CD8-positive, alpha-beta memory T cell (primary cell): Measurements from ENCODE around the gene RNF220. TPM values are rescaled to one million over a fixed set of nuclear protein-coding genes. Genes with fewer than 3 reads are reported as not detected.

Experiments
- CTCF ChIA-PET: fragments of 350-600 bp; sonication (Branson Sonifier 250); formaldehyde crosslinking; loops from one replicate; lab custom pipeline; 2021; ENCODE audit warnings: antibody characterized with exemption; lab: Charles Lee
- POLR2A ChIA-PET: fragments of 350-600 bp; sonication (Branson Sonifier 250); formaldehyde crosslinking; loops from one replicate; lab custom pipeline; 2021; ENCODE audit warnings: antibody characterized with exemption; lab: Charles Lee
- DNase-seq, 5 donors: peaks; one replicate each; pipeline versions ENCODE4 v3.0.0 to v3.0.0-alpha.2; 2020 to 2022; ENCODE audit warnings: mixed read lengths in 1 of 5
- H3K27ac ChIP-seq: one replicate; pipeline ENCODE4 v1.7.0; 2013; ENCODE audit warnings: low read depth, mild to moderate bottlenecking, low read length, moderate library complexity
- H3K27me3 ChIP-seq: 2 replicates; pipeline ENCODE4 v1.7.0; 2013; ENCODE audit warnings: low read length, mild to moderate bottlenecking; ENCODE audit not compliant: insufficient read depth, poor library complexity, severe bottlenecking
- H3K36me3 ChIP-seq: 2 replicates; pipeline ENCODE4 v1.7.0; 2013; ENCODE audit warnings: mild to moderate bottlenecking, low read length, moderate library complexity; ENCODE audit not compliant: insufficient read depth
- H3K4me1 ChIP-seq: 2 replicates; pipeline ENCODE4 v1.7.0; 2013; ENCODE audit warnings: mild to moderate bottlenecking, low read length, moderate library complexity; ENCODE audit not compliant: insufficient read depth
- H3K4me3 ChIP-seq: 2 replicates; pipeline ENCODE4 v1.7.0; 2013; ENCODE audit warnings: mild to moderate bottlenecking, low read length
- H3K9me3 ChIP-seq: 2 replicates; pipeline ENCODE4 v1.7.0; 2013; ENCODE audit warnings: mild to moderate bottlenecking, low read length
- H3K27ac Mint-ChIP-seq, 8 donors: one replicate each; pipeline ENCODE4 v1.8.0; 2020 to 2021; ENCODE audit warnings: mixed read lengths in 8 of 8, mild to moderate bottlenecking in 6 of 8, inconsistent platforms in 3 of 8, moderate library complexity in 3 of 8
- H3K27me3 Mint-ChIP-seq, 2 donors: one replicate each; pipeline ENCODE4 v1.8.0; 2020 to 2021; ENCODE audit warnings: mixed read lengths in 2 of 2, mild to moderate bottlenecking in 1 of 2, moderate library complexity in 1 of 2
- H3K36me3 Mint-ChIP-seq, 3 donors: one replicate each; pipeline ENCODE4 v1.8.0; 2020 to 2021; ENCODE audit warnings: mixed read lengths in 3 of 3, inconsistent platforms in 1 of 3, mild to moderate bottlenecking in 1 of 3
- H3K4me1 Mint-ChIP-seq, 3 donors: one replicate each; pipeline ENCODE4 v1.8.0; 2020 to 2021; ENCODE audit warnings: mixed read lengths in 3 of 3, inconsistent platforms in 1 of 3, mild to moderate bottlenecking in 1 of 3
- H3K4me3 Mint-ChIP-seq, 7 donors: one replicate each; pipeline ENCODE4 v1.8.0; 2020 to 2021; ENCODE audit warnings: mixed read lengths in 7 of 7, mild to moderate bottlenecking in 6 of 7, moderate library complexity in 4 of 7, inconsistent platforms in 2 of 7
- H3K9me3 Mint-ChIP-seq, 5 donors: one replicate each; pipeline ENCODE4 v1.8.0; 2020 to 2022; ENCODE audit warnings: mixed read lengths in 5 of 5, mild to moderate bottlenecking in 3 of 5, moderate library complexity in 2 of 5, inconsistent platforms in 1 of 5
- polyA plus RNA-seq: library from polyadenylated mRNA; unstranded; fragments of 300-500 nt; fragmentation: Illumina TruSeq; gene quantifications from one replicate; pipeline ENCODE4 v1.2.3, GENCODE V29; 2021
- total RNA-seq, 2 experiments: library from RNA; stranded (reverse); gene quantifications; one replicate each; pipeline ENCODE4 v1.2.3, GENCODE V29; 2021

The RNF220 gene
- total and polyA plus RNA-seq, 3 experiments from 2014 or later: 104 to 115 (median 115) TPM

DNA sequence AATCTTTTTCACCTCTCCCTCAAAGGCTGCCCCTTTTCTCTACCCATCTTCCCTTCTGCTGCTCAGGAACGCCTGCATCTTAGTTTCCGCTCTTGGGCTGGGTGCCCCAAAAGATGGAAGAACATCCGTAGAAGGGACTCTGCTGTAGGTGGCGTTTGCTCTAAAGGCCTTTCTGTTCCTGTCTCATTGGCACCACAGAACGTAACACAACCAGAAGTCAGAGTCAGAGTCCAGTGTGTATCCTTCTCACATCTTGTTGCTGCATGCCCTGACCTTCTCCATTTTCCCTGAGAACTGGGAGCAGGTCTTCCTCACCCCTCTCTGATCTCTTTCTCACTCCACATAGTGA, 103.3 kb downstream of the RNF220 start:
- ChIA-PET CTCF (no interaction called here), POLR2A (no interaction called here)
- H3K9me3 Mint-ChIP-seq: no peaks in the 10 kb centered on the region
- H3K4me3 Mint-ChIP-seq: no peak overlapping the region
- H3K36me3 ChIP-seq: no peaks in the 10 kb centered on the region
- H3K27me3 ChIP-seq: no peaks in the 10 kb centered on the region
- no peaks in the 10 kb centered on the region for H3K4me1 ChIP-seq
- peaks cover 4 to 12% (median 8%) of the 10 kb centered on the region in 3 donors for H3K4me1 Mint-ChIP-seq
- peaks cover 10 to 47% of the 10 kb centered on the region in 2 donors for H3K27me3 Mint-ChIP-seq
- no peaks in the 10 kb centered on the region for H3K36me3 Mint-ChIP-seq
- no peaks in the 10 kb centered on the region for H3K9me3 ChIP-seq
- H3K27ac Mint-ChIP-seq: no peak overlapping the region
- DNase-seq: no peak
- H3K27ac ChIP-seq: no peak overlapping the region
- no peak overlapping the region for H3K4me3 ChIP-seq

GRCh38 chr1:44511363-44511762, 106.3 kb downstream of the RNF220 start:
- ChIA-PET POLR2A (no interaction called here), CTCF (no interaction called here)
- H3K27ac Mint-ChIP-seq: no peak overlapping the region
- Histone ChIP-seq H3K4me3 (no peak overlapping the region), H3K36me3 (no peaks in the 10 kb centered on the region), H3K4me1 (no peaks in the 10 kb centered on the region), H3K27me3 (no peaks in the 10 kb centered on the region), H3K27ac (no peak overlapping the region), H3K9me3 (no peaks in the 10 kb centered on the region)
- DNase-seq: no peak
- peaks cover 3 to 54% of the 10 kb centered on the region in 2 donors for H3K27me3 Mint-ChIP-seq
- peaks cover 4 to 12% (median 8%) of the 10 kb centered on the region in 3 donors for H3K4me1 Mint-ChIP-seq
- H3K9me3 Mint-ChIP-seq: no peaks in the 10 kb centered on the region
- H3K36me3 Mint-ChIP-seq: no peaks in the 10 kb centered on the region
- no peak overlapping the region for H3K4me3 Mint-ChIP-seq

- peaks cover 3 to 56% of the 10 kb centered on the region in 2 donors for H3K27me3 Mint-ChIP-seq
- no peaks in the 10 kb centered on the region for H3K36me3 Mint-ChIP-seq
- no peaks in the 10 kb centered on the region for H3K27me3 ChIP-seq
- H3K36me3 ChIP-seq: no peaks in the 10 kb centered on the region
- DNase-seq: no peak
- POLR2A ChIA-PET: no interaction called here
- H3K4me3 ChIP-seq: no peak overlapping the region
- CTCF ChIA-PET: no interaction called here
- no peak overlapping the region for H3K4me3 Mint-ChIP-seq
- H3K4me1 Mint-ChIP-seq: peaks cover 4 to 12% (median 8%) of the 10 kb centered on the region in 3 donors
- no peaks in the 10 kb centered on the region for H3K9me3 Mint-ChIP-seq
- no peaks in the 10 kb centered on the region for H3K9me3 ChIP-seq
- H3K27ac Mint-ChIP-seq: peak overlapping the region in 1 of 8 donors; percentile 1
- H3K4me1 ChIP-seq: no peaks in the 10 kb centered on the region
- H3K27ac ChIP-seq: no peak overlapping the region
Observed at GRCh38 chr1:44511769-44512168, 106.7 kb downstream of the RNF220 start.

- peaks cover 6 to 56% of the 10 kb centered on the region in 2 donors for H3K27me3 Mint-ChIP-seq
- Histone ChIP-seq H3K27me3 (no peaks in the 10 kb centered on the region), H3K4me3 (no peak overlapping the region), H3K27ac (no peak overlapping the region), H3K4me1 (no peaks in the 10 kb centered on the region), H3K9me3 (no peaks in the 10 kb centered on the region), H3K36me3 (no peaks in the 10 kb centered on the region)
- H3K36me3 Mint-ChIP-seq: no peaks in the 10 kb centered on the region
- peaks cover 4 to 12% (median 8%) of the 10 kb centered on the region in 3 donors for H3K4me1 Mint-ChIP-seq
- no peak overlapping the region for H3K4me3 Mint-ChIP-seq
- POLR2A ChIA-PET: no interaction called here
- DNase-seq: no peak
- CTCF ChIA-PET: no interaction called here
- no peak overlapping the region for H3K27ac Mint-ChIP-seq
- H3K9me3 Mint-ChIP-seq: no peaks in the 10 kb centered on the region
Observed at GRCh38 chr1:44512313-44512885, 107.3 kb downstream of the RNF220 start.

DNA sequence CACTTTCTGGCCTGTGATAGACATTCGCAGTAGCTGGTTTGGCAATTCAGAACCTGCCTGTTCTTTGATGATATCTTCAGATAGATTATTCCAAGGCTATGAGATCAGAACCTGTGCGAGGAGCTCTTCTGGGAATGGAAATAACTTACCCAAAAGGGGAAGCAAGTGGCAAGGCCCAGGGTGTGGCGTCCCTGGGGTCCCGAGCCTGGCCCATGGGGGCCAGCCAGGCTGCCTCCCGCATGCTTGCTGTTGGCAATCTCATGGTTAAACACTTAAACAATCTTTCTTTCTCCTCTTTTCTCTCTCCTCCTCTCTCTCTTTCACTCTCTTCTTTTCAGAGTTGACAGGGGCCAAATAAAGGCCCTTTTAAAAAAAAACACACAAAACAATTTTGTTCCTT, 108.1 kb downstream of the RNF220 start:
- peaks cover 4 to 12% (median 8%) of the 10 kb centered on the region in 3 donors for H3K4me1 Mint-ChIP-seq
- H3K36me3 Mint-ChIP-seq: no peaks in the 10 kb centered on the region
- Histone ChIP-seq H3K36me3 (no peaks in the 10 kb centered on the region), H3K4me1 (no peaks in the 10 kb centered on the region), H3K9me3 (no peaks in the 10 kb centered on the region), H3K4me3 (no peak overlapping the region), H3K27me3 (no peaks in the 10 kb centered on the region), H3K27ac (no peak overlapping the region)
- no peak overlapping the region for H3K27ac Mint-ChIP-seq
- no peak overlapping the region for H3K4me3 Mint-ChIP-seq
- ChIA-PET POLR2A (no interaction called here), CTCF (no interaction called here)
- no peaks in the 10 kb centered on the region for H3K9me3 Mint-ChIP-seq
- no peak for DNase-seq
- peaks cover 6 to 51% of the 10 kb centered on the region in 2 donors for H3K27me3 Mint-ChIP-seq

- Histone ChIP-seq H3K36me3 (no peaks in the 10 kb centered on the region), H3K9me3 (no peaks in the 10 kb centered on the region), H3K4me1 (no peaks in the 10 kb centered on the region), H3K27me3 (no peaks in the 10 kb centered on the region), H3K4me3 (no peak overlapping the region), H3K27ac (no peak overlapping the region)
- Mint-ChIP-seq H3K27ac (no peak overlapping the region), H3K36me3 (no peaks in the 10 kb centered on the region), H3K4me1 (peaks cover 14 to 21% (median 18%) of the 10 kb centered on the region in 3 donors), H3K4me3 (no peak overlapping the region), H3K27me3 (peaks cover 3 to 40% of the 10 kb centered on the region in 2 donors), H3K9me3 (no peaks in the 10 kb centered on the region)
- ChIA-PET POLR2A (no interaction called here), CTCF (no interaction called here)
- no peak for DNase-seq
Observed at GRCh38 chr1:44514673-44515072, 109.6 kb downstream of the RNF220 start.

DNA sequence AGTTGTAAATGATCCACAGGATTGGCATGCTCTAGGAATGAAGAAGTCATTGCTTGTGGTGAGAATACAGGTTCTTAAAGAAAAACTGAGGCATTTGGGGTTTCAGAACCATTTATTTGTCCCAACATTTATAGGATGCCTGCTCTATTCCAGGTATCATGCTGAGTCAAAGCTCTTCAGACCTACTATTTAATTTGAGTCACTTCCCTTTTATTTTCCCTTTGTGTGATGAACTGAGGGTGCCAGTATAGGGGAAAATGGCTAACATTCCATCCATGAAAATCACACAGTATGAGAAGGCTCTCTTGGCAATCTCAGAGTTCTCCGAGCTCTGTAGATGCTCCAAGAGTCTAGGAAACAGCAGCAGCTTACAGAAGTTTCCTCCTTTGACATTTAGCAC, 110.4 kb downstream of the RNF220 start:
- Mint-ChIP-seq H3K27ac (peak overlapping the region in 1 of 8 donors; percentile 1), H3K36me3 (no peaks in the 10 kb centered on the region), H3K4me1 (peaks cover 17 to 24% (median 20%) of the 10 kb centered on the region in 3 donors), H3K4me3 (no peak overlapping the region), H3K27me3 (peaks cover 3 to 39% of the 10 kb centered on the region in 2 donors), H3K9me3 (no peaks in the 10 kb centered on the region)
- no peak for DNase-seq
- Histone ChIP-seq H3K36me3 (no peaks in the 10 kb centered on the region), H3K27me3 (no peaks in the 10 kb centered on the region), H3K27ac (no peak overlapping the region), H3K4me1 (no peaks in the 10 kb centered on the region), H3K4me3 (no peak overlapping the region), H3K9me3 (no peaks in the 10 kb centered on the region)
- CTCF ChIA-PET: no interaction called here
- POLR2A ChIA-PET: no interaction called here

- POLR2A ChIA-PET: no interaction called here
- Mint-ChIP-seq H3K4me3 (peak overlapping the region in 1 of 7 donors; percentile 26), H3K9me3 (no peaks in the 10 kb centered on the region), H3K36me3 (no peaks in the 10 kb centered on the region), H3K27me3 (peaks cover 3 to 30% of the 10 kb centered on the region in 2 donors), H3K27ac (peak overlapping the region in 2 of 8 donors; percentile 31 to 61), H3K4me1 (peaks cover 12 to 14% (median 12%) of the 10 kb centered on the region in 3 donors)
- DNase-seq: no peak
- Histone ChIP-seq H3K4me1 (no peaks in the 10 kb centered on the region), H3K36me3 (no peaks in the 10 kb centered on the region), H3K27me3 (no peaks in the 10 kb centered on the region), H3K9me3 (no peaks in the 10 kb centered on the region), H3K27ac (no peak overlapping the region), H3K4me3 (no peak overlapping the region)
- CTCF ChIA-PET: no interaction called here
Observed at GRCh38 chr1:44519035-44519676, 114.1 kb downstream of the RNF220 start.
